HG03066 (cell line): ENCODE data around the gene PPM1K.
"Not testable (repeated sequence)": the region's sequence is repeated elsewhere in the genome, so short reads cannot be mapped to it uniquely, and the experiment has no call there.

Source experiments
- ATAC-seq: cut with Tn5 transposase; IDR thresholded peaks from one replicate; pipeline ENCODE4 v1.9.1; 2021; ENCODE audit warnings: low read depth; ENCODE audit not compliant: unreplicated experiment

Gene PPM1K

DNA sequence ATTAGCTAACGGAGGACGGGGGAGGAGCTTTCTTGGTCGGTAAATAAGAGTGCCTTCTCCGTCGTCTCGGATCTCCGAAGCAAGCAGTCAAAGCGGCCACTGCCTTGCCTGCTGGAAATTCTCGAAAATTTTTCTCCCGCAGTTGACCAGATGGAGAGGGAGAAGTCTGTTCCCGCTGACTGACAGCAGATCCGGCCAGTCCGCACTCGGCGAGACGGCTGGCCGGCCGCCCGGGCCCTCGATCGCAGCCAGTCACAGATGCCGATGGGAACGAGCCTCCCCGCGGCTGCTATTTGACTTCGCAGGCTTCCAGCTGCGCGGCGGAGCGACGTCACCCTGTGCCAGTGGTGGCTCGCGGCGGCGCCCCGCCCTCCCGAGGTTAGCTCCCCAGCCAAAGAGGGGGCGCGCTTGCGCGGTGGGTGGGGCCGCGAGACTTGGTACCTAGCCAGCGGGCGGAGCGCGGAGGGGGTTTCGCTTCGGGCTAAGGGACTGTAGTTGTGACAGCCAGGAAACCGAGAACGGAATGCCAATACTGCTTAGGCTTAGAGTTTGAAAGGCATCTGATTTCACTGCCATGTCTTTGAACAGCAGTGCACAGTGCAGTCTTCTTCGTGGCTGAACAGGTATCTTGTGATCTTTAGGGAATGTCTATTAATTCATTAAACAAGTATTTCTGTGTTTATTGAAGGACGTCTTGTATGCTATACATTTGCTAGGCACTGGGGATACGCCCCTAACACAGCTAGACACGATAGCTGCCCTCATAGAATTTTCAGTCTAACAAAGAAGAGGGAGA is at the start of gene PPM1K:
Gene PPM1K (minus strand): TSS at position 123 of the 796 bp plus-strand sequence. CDS start 5,978 bp downstream, outside the sequence.
- ATAC-seq, result peak; percentile 70

DNA sequence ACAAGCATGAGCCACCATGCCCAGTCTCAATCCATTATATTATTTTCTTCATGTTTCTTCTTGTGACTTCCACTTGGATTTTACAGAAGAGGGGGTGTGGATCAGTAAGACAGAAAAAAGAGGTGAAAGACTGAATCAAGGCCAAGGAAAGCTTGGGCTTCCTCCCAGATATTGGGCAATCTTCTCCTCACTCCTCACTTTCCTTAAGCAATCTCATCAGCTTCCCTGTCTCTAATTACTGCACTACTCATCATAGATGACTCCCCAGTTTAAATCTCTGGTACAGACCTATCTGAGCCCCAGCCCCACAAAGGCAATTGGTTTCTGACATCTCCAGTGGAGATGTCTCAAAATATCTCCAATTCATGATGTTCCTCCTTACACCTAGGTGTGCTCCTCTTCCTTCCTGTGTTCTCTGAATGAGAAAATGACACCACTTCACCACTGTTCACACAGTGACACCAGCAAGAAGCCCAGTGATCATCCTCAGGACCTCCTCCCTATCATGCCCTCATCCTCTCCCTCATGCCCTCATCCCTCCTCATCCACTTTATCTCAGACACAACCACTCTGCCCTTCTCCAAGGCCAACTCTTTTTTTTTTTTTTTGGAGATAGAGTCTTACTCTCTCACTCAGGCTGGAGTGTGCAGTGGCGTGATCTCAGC is 49.5 kb upstream of the PPM1K start:
- ATAC-seq, result no peak

DNA sequence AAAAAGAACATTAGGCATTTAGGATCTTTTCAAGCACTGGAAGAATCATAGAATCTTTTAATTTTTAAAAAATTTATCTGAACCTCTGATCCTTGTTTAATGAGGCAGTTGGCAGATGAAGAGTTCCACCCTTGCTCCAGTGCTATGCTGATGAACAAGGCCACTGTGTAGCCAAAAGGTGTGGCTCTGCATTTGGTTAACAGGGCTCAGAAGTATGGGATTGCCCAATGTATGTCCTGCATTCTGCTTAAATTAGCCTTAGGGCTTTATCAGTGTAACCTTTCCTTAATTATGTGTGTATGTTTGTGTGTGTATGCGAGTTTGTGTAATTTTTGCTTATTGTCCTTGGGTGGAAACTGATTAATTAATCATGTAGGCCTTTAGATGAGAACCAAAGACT is 43.3 kb upstream of the PPM1K start:
- no peak for ATAC-seq

DNA sequence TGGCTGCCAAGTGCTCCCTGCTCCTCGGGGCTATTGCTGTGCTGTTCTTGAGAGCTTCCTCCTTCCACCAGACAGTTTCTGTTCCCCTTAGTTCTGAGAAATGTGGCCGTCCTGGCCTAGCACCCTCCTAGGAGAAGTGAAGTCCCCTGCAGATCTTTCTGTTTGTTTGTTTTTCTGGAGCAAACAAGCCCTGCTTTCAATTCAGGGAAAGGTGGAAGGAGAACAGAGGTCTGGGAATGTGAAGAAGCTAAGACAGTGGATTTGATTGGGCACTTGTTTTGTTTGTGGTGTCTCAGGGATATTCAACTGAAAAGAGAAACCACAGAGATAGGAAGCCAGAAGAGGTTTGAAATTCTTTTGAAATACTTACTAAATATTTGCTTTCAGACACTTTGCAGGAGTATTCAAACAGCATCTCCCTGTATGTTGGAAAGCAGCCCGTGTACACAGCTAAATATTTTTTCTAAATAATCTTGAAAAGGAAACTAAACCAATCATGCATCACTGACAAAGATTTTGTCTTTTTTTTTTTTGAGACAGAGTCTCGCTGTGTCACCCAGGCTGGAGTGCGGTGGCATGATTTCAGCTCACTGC is 36.5 kb upstream of the PPM1K start:
- ATAC-seq, result peak; percentile 99

DNA sequence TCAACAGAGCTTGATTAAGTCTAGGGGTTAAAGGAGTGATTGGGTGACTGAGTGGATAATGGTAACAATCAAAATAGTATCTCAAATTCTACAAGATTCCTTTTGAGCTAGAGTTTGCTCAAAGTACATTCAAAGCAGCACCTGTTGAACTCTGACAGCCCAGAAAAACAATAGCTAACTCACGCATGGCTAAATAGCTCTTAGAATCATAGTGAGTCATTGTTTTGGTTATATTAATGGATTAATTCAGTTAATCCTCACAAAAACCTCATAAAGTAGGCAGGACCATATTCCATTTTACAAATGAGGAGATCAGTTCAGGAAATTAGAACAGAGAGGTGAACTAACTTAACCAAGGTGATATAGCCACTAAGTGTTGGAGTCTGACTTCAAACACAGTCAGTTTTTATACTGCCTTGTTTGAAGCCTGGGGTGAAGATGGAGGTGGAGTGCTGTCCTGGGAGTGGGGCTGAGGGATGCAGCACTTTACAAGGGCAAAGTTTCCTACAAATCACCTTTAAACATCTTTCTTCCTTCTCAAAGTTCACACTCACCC is 35.9 kb upstream of the PPM1K start:
- ATAC-seq, result peak; percentile 46

DNA sequence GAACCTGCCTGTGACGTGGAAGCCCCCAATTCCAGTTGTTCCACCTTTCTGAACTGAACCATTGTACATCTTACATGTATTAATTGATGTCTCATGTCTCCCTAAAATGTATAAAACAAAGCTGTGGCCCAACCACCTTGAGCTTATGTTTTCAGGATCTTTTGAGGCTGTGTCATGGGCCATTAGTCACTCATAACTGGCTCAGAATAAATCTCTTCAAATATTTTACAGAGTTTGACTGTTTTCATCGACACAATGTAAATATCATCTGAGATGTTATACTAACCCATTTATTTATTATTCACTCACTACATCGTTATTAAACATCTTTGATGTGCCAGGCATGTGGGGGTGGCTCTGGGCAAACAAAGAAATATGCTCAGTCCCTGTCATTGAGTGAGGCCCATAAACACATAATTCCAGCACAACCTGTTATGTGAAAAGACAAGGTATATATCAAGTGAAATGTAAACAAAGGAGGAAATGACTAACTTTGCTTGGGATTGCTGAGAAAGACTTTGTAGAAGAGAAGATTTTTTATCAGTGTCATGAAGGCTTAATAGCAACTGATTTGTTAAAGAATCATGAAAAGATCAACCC is 34.5 kb upstream of the PPM1K start:
- ATAC-seq, result no peak

DNA sequence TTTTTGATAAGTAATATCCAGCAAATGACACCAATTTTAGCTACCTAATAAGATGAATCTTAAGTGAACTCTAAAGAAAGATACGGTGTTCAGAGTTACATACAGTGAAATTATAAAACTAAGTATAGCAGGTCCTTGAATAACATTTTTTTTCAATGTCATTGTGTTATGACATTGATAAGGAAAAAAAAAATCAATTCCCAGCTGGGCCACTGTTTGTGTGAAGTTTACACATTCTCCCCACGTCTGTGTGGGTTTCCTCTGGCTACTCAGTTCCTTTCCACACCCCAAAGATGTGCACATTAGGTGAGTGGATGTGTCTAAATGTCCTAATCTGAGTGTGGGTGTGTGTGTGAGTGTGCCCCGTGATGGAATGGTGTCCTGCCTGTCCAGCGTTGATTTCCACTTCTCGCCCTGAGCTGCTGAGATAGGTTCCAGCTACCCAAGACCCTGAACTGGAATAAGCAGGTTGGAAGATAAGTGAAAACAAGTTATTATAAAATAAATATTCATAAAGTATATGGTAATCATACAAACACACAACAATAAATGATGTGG is 31.2 kb upstream of the PPM1K start:
- no peak for ATAC-seq

DNA sequence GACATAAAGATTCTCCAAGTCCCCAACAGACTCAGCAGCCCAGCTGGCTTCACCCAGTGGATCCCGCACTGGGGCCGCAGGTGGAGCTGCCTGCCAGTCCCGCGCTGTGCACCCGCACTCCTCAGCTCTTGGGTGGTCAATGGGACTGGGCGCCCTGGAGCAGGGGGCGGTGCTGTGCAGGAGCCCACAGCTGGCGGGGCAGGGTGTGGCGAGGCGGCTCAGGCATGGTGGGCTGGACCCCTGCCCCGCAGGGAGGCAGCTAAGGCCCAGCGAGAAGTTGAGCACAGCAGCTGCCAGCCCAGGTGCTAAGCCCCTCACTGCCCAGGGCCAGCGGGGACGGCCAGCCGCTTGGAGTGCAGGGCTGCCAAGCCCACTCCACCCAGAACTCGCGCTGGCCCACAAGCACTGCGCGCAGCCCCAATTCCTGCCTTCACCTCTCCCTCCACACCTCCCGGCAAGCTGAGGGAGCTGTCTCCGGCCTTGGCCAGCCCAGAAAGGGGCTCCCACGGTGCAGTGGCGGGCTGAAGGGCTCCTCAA is 28.8 kb upstream of the PPM1K start:
- not testable (repeated sequence) for ATAC-seq

DNA sequence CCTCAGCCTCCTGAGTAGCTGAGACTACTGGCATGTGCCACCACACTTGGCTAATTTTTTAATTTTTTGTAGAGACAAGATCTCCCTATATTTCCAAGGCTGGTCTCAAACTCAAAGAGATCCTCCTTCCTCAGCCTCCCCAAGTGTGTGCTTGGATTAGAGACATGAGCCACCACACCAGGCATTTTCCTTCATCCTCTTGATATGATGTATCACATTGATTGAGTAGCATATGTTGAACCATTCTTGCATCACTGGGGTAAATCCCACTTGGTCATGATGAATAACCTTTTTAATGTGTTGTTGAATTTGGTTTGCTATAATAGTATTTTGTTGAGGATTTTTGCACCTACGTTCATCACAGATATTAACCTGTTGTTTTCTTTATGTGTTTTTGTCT is 24.2 kb upstream of the PPM1K start:
- ATAC-seq, result no peak

DNA sequence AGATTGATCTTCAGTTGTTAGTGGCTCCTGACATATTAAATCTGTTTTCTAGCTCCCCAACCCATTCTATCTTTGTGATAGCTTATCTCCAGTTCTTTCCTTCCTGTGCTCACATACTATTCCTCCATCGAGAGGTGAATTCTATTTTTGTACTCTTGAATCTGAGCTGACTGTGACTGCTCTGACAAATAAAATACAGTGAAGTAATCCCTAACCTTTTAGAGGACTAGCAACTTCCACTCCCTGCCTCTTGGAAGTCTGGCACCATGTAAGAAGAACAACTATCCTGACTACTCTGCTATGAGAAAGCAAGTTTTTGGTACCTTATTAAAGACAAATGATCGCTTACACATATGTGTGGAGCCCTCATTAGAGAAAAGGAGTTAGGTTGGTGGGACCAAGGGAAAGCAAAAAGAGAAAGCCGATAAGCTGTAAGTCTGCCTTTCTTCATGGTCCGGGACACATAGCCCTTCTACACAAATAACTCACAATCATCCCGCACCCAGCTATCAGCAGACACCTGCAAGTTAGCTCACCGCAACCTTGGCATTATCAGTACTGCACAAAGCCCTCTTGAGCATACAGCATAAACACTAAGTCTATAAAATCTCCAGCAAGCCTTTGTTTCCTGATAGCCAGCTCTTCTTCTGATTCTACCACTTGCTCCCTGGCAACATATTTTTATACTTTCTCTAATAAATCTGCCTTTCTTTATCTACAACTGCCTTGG is 13.5 kb upstream of the PPM1K start:
- no peak for ATAC-seq

DNA sequence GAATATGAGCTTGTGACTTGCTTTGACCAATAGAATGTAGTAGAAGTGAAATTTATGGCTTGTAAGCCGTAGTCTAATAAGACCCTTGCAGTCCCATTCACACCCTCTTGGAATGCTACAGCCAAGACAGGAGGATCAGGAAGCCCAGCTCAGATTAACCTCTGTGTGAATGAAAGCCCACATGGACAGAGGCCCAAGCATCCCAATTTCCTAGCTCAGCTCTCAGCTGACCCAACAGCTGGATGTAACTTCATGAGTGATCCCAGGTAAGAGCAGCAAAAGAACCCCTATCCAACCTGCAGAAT is 12.8 kb upstream of the PPM1K start:
- no peak for ATAC-seq

DNA sequence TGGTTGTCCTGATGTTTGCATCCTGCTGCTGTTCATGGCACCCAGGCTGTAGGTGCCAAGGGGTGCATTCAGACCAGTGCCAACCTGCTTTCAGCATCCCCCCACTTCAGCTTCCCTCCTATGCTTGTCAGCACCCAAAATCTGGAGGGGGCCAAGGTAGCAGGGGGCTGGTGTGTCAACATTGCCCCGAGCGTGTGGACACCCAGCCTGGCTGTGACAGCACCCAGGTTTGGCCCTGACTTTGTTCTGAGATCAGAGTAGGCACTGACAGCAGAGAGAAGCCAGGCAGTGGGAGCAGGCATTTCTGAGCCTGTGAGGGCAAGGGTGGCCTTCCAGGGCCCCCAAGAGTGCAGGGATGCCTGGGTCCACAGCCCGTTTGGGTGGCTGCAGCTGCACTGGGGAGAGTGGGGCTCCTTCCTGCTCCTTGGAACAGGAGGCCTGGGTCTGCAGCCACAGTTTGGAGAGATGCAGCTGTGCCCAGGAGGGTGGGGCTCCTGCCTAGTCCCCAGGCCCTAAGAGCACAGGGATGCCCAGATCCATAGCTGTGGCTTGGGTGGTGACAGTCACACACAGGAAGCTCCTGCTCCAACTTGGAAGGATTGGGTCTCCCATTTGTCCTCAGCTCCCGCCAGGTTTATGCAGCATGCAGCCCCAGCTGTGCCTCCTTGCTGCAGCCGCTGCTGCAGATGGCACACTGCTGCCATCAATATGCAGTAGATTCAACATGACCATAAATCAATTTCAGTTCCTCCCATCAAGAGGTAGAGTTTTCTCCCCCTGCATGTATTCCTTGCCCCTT is 12.3 kb upstream of the PPM1K start:
- ATAC-seq, result no peak

DNA sequence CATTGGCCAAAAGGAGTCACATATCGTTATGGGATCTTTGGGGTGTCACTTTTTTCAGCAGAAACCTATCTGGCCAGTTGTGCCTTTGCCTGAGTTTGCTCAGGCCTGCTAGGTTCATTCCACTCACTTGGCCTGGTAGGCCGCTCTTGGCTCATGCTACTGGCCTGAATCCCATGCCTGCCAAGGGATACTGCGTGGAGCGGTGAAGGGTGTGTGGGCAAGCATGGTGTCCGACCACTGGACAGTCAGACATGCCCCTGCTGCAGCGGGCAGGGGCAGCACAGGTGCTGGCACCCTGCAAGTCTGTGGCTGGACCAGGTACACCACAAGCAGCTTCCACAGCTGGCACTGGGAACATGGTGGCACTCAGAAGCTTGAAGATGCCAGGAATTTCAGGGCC is 11.3 kb upstream of the PPM1K start:
- no peak for ATAC-seq

DNA sequence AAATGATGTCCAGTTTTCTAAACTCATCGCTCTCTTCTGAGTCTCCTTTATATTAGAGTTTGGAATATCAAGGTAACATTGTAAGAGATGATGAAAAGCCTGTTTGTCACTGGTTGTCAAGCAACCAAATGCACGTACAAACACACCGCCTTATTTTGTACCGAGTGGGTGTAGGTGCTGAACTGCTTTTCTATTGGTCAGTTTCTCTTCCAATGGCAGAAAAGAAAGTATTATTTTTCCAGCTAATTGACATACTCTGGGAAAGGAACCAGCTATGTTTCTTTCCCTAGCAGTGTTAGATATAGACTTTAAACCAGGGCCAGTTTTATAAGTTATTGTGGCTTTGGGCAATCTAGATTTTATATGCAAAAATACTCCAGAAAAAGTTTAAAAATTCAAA is 6.6 kb upstream of the PPM1K start:
- no peak for ATAC-seq

DNA sequence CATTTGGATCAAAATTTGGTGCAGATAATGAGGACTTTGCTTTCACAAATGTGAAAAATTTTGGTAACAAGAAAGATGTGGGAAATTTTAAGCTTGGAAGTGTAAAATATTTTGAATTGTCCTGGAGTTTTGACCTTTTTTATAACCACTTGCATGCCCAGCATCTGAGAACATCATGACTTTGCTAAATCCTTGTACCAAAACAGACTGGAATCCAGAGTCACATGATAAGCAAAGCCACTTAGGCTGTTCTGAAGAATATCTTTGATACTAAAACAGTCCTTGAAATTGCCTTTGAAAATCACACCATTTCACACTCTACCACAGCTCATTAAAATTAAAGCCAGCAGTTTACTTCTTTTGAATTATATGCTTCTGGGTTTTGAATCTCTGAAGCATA is 2.5 kb upstream of the PPM1K start:
- no peak for ATAC-seq

DNA sequence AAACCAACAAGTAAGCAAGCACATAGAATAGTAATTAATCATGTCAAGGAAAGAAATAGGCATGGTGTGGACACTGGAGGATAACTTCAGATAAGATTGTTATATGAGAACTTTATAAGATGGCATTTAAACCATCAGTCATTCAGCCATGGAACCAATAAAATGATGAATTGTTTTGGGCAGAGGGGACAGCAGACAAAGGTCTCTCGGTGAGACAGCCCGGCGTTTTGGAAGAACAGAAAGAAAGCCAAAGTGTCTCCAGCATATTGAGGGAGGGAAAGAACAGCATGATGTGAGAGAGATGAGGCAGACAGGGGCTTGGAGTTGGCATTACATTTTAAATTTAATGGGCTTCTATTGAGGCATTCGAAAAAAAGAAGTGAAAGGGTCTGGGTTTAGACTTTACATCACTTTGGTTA is 883 bp upstream of the PPM1K start:
- no peak for ATAC-seq

DNA sequence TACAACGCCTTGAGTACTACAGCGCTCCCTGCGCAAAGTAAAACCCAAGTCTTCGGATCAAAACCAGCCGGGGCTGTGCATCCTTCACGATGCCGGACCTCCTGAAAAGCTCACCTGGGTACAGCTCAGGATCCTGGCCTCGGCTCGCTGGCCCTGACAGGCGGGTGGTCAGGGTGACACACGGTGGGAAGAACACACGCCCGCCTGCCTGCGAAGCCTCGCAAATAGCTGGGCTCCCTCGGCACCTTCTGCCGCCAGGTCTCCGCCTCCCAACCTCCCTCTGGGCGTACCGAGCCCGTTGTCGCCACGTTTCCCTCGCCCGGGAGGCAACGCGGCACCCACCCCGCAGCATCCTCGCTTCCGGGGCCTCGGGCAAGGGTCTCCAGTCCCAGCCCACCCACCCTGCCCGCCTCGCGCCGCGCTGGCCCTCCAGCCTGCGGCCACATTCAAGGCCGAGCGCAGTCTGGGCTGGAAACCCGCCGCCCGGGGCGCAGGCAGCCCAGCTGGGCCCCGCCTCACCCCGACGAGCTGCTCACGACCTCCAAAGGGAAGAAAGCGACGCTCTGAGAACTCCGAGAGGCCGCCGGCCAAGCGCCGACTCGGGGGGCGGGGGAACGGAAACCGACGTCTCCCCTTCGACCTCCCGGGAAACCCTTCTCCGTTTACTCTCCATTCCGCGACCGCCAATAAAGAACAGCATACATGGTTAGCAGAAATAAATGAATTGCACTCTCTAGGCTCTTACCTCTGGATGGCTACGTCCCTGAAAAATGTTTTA is 511 bp downstream of the PPM1K start:
- peak; percentile 25 for ATAC-seq

DNA sequence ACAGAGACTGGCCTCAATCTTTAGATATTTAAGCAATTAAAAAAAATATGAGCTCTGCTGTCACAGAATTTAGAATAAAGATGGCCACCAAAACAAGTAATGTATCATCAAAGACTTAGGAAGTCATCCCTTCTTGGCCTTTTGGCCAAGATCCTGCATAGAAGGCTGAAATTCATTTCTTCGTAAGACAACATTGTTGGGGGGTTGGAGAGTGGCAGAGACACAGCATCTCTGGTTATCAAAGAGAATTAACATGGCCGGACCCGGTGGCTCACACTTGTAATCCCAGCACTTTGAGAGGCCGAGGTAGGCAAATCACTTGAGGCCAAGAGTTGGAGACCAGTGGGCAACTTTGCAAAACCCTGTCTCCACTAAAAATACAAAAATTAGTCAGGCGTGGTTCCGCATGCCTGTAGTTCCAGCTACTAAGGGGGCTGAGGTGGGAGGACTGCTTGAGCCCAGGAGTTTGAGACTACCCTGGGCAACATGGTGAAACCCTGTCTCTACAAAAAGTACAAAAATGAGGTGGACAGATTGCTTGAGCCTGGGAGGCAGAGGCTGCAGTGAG is 4.0 kb downstream of the PPM1K start:
- ATAC-seq, result no peak
